Fibroblast of skin of left quadriceps (primary cell): ENCODE data around the gene RGS3.

Experiments used
- DNase-seq, 2 experiments: peaks; one replicate each; pipeline ENCODE4 v3.0.0-alpha.2; 2013; ENCODE audit warnings: low read depth in 2 of 2

RGS3 gene

GRCh38 chr9:113618836-113619490, 155.4 kb downstream of the RGS3 start:
- DNase-seq, result no peak

- DNase-seq, result no peak
Observed at GRCh38 chr9:113619491-113620376, 156.2 kb downstream of the RGS3 start.

GRCh38 chr9:113620377-113621161, 157.0 kb downstream of the RGS3 start:
- peak; percentile 81 to 84 for DNase-seq

GRCh38 chr9:113621309-113621791, 157.8 kb downstream of the RGS3 start:
- DNase-seq, result peak; percentile 88

GRCh38 chr9:113621980-113622379, 158.5 kb downstream of the RGS3 start:
- DNase-seq, result no peak

GRCh38 chr9:113622600-113623400, 159.3 kb downstream of the RGS3 start:
- DNase-seq, result no peak

- DNase-seq, result no peak
Observed at GRCh38 chr9:113623851-113624485, 160.4 kb downstream of the RGS3 start.

GRCh38 chr9:113624721-113625120, 161.2 kb downstream of the RGS3 start:
- no peak for DNase-seq

- DNase-seq, result no peak
Observed at GRCh38 chr9:113625486-113625885, 162.0 kb downstream of the RGS3 start.

- no peak for DNase-seq
Observed at GRCh38 chr9:113626735-113627495, 163.4 kb downstream of the RGS3 start.

GRCh38 chr9:113628621-113629020, 165.1 kb downstream of the RGS3 start:
- no peak for DNase-seq

- DNase-seq, result no peak
Observed at GRCh38 chr9:113630386-113631136, 167.0 kb downstream of the RGS3 start.

- DNase-seq, result no peak
Observed at GRCh38 chr9:113631137-113631765, 167.7 kb downstream of the RGS3 start.

- DNase-seq, result peak in 1 of 2 experiments; percentile 52
Observed at GRCh38 chr9:113631871-113632665, 168.5 kb downstream of the RGS3 start.

GRCh38 chr9:113632776-113633590, 169.5 kb downstream of the RGS3 start:
- no peak for DNase-seq

GRCh38 chr9:113633782-113634595, 170.5 kb downstream of the RGS3 start:
- no peak for DNase-seq
